ENCODE results near the gene RNF223.
"Not testable (repeated sequence)": the region's sequence is repeated elsewhere in the genome, so short reads cannot be mapped to it uniquely, and the experiment has no call there.

Gene RNF223

GRCh38 chr1:1058088-1058905 lies 15.8 kb downstream of the RNF223 start:
- no peak for DNase-seq

GRCh38 chr1:1057769-1058087 lies 16.4 kb downstream of the RNF223 start:
- DNase-seq = not testable (repeated sequence)

GRCh38 chr1:1055841-1056736 lies 18.0 kb downstream of the RNF223 start:
- DNase-seq = no peak

GRCh38 chr1:1054971-1055370 lies 19.1 kb downstream of the RNF223 start:
- no peak for DNase-seq

DNA sequence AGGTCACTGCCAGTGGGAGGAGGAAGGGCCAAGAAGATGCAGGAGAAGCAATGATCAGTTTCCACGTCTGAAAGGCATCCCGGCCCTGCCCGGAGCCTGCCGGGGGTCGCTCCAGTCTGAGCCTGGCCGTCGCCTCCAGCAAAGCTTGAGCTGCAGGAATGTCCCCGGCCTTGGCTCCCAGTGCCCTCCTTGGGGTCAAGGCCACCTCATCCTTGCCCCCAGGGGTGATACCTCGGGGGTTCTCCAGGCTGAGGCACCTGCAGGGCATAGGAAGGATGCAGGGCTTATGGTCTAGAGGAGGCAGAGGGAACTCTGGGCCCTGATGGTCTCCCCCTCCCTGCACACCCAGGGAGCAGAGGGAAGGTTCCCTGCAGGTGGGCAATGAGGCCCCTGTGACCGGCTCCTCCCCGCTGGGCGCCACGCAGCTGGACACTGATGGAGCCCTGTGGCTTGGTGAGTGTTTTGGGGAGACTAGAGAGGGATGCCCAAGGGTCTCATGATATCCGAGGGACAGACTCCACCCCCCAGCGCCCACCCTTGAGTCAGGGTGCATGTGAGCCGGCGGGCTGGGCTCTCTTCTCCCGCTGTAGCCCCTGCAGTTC lies 19.9 kb downstream of the RNF223 start:
- no peak for DNase-seq

- no peak for DNase-seq
Observed at GRCh38 chr1:1053682-1054081, 20.4 kb downstream of the RNF223 start.

DNA sequence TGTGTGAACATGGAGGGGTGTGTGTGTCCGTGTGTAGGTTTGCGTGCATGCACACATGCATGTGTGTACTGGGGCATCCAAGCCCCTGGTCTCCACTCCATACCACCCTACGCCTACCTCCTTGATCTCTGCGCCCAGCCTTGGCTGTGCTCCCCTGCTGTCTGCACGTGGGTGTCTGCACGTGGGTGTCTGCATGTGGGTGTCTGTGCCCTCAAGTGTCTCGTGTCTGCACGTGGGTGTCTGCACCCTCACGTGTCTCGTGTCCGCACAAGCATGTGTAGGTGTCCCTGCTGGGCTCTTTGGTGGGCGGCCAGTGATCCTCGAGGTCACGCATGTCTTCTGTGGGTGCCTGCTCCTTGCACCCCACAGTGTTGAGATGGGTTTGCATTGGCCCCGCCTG lies 21.1 kb downstream of the RNF223 start:
- no peak for DNase-seq

DNA sequence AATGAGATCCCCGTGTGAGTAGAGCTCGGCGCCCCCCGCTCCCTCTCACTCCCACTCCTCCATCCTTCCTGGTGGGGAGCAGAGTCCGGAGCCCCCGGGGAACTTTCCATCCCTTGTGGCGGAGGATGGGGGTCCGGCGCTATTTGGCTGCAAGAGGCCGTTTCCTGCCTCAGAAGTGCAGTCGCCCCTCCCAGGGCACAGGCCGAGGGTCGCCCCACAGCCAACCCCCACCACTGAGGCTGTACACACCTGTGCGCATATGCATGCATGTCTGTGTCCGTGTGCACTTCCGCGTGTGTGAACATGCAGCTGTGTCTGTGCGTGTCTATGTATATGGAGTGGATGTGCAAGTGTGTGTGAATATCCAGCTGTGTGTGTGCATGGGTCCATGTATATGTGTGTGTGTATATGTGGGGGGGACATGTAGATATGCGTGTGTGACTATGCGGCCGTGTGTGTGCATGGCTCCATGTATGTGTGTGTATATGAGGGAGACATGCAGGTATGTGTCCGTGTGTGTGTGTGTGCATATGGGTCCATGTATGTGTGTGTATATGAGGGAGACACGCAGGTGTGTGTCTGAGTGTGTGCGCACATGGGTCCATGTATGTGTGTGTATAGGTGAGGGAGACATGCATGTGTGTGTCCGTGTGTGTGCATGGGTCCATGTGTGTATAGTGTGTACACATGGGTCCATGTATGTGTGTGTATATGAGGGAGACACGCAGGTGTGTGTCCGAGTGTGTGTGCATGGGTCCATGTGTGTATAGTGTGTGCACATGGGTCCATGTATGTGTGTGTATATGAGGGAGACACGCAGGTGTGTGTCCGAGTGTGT lies 21.9 kb downstream of the RNF223 start:
- DNase-seq = no peak

- no peak for DNase-seq
Observed at GRCh38 chr1:1051127-1051810, 22.8 kb downstream of the RNF223 start.

- no peak for DNase-seq
Observed at GRCh38 chr1:1050577-1051052, 23.5 kb downstream of the RNF223 start.

DNA sequence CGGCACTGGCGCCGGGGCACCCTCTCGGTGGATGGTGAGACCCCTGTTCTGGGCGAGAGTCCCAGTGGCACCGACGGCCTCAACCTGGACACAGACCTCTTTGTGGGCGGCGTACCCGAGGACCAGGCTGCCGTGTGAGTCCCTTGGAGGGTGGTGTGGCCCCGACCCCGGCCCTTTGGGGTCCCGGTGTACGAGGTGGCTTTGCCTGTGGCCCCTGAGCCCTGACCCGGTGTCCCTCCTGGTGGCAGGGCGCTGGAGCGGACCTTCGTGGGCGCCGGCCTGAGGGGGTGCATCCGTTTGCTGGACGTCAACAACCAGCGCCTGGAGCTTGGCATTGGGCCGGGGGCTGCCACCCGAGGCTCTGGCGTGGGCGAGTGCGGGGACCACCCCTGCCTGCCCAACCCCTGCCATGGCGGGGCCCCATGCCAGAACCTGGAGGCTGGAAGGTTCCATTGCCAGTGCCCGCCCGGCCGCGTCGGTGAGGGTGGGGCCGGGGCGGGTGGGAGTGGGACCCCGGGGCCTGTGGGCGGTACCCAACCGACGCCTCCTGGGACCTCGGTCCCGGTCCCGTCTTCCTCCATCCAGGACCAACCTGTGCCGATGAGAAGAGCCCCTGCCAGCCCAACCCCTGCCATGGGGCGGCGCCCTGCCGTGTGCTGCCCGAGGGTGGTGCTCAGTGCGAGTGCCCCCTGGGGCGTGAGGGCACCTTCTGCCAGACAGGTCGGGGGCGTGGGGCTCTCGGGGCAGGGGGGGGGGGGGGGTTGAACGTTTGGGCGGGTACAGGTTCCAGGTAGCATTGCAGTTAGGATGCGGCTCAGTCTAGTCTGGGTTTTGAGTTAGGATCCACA lies 24.6 kb downstream of the RNF223 start:
- DNase-seq = no peak

GRCh38 chr1:1048765-1049164 lies 25.3 kb downstream of the RNF223 start:
- no peak for DNase-seq

GRCh38 chr1:1047963-1048362 lies 26.1 kb downstream of the RNF223 start:
- DNase-seq = no peak

DNA sequence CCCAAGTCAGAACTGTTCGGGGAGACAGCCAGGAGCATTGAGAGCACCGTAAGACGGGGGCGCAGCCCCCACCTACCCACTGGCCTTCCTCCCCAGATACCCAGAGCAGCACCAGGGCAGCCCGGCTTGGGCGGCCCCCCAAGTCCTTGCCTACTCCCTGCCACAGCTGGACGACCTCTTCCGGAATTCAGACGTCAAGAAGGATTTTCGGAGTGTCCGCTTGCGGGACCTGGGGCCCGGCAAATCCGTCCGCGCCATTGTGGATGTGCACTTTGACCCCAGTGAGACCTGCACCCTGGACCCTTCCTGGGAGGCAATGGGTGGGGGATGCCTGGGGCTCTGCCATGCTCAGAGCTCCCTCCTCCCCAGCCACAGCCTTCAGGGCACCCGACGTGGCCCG lies 26.7 kb downstream of the RNF223 start:
- no peak for DNase-seq

GRCh38 chr1:1046767-1047166 lies 27.3 kb downstream of the RNF223 start:
- DNase-seq = no peak

GRCh38 chr1:1046243-1046642 lies 27.9 kb downstream of the RNF223 start:
- DNase-seq = no peak

- DNase-seq = no peak
Observed at GRCh38 chr1:1045129-1045528, 29.0 kb downstream of the RNF223 start.

DNA sequence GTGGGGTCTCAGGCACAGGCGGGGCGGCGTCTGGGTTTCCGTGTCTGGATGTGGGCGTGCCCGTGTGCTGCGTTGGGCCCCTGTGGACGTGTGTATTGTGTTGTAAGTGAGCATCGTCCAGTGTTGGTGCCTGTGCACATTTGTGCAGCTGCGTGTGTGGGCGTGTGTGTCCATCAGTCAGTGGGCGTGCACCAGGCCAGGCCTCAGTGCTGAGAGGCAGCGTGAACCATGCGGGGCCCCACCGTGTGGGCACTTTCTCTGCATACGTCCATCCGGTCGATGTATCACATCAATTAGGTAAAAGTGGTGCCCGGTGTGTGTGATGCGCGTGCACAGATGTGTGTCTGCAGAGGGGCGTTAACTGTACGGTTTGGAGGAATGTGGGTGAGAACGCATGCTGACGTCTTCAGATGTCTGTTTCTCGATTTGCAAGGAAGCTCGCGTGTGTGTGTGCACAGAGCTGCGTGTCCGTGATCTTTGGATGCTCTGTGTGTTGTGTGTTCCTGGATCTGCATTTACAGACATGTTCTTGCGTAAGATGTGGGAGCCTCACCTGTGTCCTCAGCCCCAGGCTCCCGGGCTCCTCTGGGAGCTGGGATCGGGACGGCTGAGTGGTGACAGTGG lies 29.5 kb downstream of the RNF223 start:
- no peak for DNase-seq

- DNase-seq = no peak
Observed at GRCh38 chr1:1043921-1044320, 30.2 kb downstream of the RNF223 start.

DNA sequence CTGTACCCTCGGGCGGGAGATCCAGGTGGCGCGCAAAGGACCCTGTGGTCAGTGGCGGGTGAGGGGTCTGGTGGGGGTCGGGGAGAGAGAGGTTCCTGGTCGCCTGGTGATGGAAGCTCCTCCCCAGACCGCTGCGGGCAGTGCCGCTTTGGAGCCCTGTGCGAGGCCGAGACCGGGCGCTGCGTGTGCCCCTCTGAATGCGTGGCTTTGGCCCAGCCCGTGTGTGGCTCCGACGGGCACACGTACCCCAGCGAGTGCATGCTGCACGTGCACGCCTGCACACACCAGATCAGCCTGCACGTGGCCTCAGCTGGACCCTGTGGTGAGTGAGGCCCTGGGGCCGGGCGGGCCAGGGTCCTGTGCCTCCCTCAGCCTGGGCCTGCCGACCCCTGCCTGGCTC lies 30.7 kb downstream of the RNF223 start:
- DNase-seq = no peak

- DNase-seq = no peak
Observed at GRCh38 chr1:1042835-1043234, 31.3 kb downstream of the RNF223 start.

All from NCI-H1417 treated with DMSO at 0.1 percent for 48 hours (cell line).